GM12872 (cell line): Measurements from ENCODE around the gene LDLRAD4.

Experiments used
- CTCF ChIP-seq: IDR thresholded peaks from 3 replicates; pipeline ENCODE4 v1.5.1; 2011; ENCODE audit warnings: low read depth, mild to moderate bottlenecking, low read length, moderate library complexity; ENCODE audit not compliant: insufficient read depth

Gene LDLRAD4

DNA sequence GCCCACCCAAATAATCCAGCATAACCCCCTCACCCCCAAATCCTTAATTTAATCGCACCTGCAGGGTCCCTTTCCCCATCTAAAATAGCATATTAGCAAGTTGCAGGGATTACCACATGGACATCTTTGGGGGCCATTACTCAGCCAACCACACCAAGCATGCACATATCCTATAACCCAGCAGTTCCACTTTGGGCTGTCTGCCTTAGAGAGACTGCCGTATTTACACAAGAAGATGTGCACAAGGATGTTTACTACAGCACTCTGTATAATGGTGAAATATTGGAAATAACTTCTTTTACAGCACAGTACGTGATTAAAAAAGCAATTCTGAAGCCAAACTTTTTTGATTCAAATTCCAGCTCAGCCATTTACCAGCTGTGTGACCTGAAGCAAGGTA lies 17.3 kb upstream of the LDLRAD4 start:
- no peak for TF ChIP-seq CTCF

DNA sequence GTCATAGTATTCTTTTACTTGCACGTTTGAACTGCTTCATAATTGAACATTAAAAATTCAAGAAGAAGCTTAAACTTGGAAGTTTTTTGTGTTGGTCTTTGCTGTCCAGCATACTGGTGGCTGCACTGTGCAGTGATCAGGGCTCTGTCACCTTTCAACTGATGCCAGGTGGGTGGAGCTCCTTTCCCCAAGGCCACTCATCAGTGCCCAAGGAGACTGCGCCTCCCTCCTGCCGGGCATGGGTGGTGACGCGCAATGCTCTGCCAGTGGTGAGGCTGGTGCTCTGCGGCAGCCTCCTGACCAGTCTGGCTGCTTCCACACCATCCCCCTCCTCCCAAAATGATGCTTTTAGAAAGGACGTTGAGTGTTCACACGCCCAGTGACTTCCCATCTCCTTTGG lies 16.0 kb upstream of the LDLRAD4 start:
- TF ChIP-seq CTCF: no peak

GRCh38 chr18:13206301-13206700 lies 12.3 kb upstream of the LDLRAD4 start:
- TF ChIP-seq CTCF: no peak

DNA sequence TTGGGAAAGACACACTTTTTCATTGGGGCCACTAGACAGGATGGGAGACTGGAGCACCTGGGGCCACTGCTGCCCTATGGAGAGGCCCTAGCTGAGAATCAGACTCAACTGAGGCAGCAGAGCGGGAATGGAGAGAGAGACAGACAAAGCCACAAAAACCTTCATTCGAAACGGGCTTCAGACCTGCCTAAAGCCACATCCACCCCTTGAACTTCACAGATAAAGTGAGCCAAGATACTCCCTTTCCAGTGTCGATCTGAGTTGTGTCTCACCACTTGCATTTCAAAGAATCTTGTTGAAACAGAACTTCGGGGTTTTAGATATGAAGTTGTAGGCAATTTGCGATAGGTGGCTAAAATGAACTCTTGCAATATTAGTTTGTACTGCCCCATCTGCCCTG lies 11.3 kb upstream of the LDLRAD4 start:
- no peak for TF ChIP-seq CTCF

DNA sequence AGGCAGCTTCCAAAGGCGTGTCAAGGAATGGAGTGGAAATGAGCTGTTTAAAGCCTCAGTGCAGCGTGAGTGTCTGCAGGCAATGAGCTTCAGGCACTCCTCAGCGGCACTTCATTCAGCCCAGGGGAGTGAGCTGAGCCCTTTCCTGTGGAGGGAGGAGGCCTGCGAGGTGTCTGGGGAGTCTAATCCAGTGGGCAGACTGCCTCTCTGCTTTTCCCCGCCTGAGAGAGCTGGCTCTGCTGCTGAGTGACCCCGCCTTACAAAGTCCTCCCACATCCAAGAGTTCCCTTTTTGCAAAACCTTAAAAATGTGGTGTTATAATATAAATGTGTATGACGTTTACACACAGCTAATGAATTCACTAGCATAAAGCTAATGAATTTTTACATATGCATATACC lies 7.0 kb upstream of the LDLRAD4 start:
- no peak for TF ChIP-seq CTCF

GRCh38 chr18:13213036-13213795 lies 5.3 kb upstream of the LDLRAD4 start:
- no peak for TF ChIP-seq CTCF

DNA sequence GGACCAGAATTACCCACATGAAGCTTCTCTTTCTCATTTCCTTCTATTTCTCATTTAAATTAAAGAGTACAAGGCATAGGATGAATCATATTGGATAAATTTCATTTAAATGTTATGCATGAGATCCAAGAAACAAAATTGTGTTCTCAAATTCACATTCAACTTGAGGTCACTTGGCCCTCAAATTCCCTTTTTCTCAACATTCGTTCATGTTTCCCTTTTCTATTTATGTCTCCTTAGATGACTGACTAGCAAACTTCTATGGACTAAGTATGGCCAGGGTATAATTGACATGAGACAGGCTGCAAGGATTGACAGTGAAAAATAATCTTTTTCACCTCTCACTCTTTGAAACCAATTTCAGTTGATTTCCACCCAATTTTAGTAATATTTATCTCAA lies 4.0 kb upstream of the LDLRAD4 start:
- TF ChIP-seq CTCF: no peak
